ENCODE measurements around the gene SPACDR.

SPACDR gene

DNA sequence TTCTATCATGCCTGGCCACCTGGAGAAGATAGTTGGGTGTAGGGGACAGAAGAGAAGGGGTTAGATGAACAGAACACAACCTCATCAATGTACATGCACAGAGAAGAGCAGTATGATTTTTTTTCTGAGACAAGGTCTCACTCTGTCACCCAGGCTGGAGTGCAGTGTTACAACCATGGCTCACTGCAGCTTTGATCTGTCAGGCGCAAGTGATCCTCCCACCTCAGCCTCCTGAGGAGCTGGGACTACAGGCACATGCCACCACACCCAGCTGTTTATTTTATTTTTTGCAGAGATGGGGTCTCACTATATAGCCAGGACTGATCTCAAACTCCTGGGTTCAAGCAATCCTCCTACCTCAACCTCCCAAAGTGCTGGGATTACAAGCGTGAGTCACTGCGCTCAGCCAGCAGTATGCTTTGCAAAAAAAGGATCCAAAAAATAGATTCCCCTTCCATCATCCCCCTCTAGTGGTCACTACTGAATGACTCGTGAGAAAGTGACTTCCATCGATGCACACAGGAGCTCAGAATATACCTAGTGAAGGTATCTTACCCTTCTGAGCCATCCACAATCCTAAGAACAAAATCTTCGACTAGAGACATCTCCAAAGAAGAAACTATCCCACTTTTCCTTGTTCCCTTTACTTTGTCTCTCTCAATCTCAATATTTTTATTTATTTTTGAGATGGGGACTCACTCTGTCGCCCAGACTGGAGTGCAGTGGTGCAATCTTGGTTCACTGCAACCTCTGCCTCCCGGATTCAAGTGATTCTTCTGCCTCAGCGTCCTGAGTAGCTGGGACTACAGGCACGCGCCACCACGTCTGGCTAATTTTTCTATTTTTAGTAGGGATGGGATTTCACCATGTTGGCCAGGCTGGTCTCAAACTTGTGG lies 56.5 kb downstream of the SPACDR start:
- peak; percentile 74 to 77 for DNase-seq

- no peak for DNase-seq
Measured at GRCh38 chr7:100406767-100407166, 57.3 kb downstream of the SPACDR start.
